LNCAP (cell line): ENCODE measurements around the gene EPAS1.

ENCODE experiments used
- TF ChIP-seq, protein P1 (sequence below): fragments of 450-650 bp; IDR thresholded peaks from 2 replicates; pipeline ENCODE4 v1.5.1; 2017; ENCODE audit warnings: mild to moderate bottlenecking

Gene EPAS1

GRCh38 chr2:46273919-46274318 lies 23.3 kb upstream of the EPAS1 start:
- TF ChIP-seq, protein P1, sequence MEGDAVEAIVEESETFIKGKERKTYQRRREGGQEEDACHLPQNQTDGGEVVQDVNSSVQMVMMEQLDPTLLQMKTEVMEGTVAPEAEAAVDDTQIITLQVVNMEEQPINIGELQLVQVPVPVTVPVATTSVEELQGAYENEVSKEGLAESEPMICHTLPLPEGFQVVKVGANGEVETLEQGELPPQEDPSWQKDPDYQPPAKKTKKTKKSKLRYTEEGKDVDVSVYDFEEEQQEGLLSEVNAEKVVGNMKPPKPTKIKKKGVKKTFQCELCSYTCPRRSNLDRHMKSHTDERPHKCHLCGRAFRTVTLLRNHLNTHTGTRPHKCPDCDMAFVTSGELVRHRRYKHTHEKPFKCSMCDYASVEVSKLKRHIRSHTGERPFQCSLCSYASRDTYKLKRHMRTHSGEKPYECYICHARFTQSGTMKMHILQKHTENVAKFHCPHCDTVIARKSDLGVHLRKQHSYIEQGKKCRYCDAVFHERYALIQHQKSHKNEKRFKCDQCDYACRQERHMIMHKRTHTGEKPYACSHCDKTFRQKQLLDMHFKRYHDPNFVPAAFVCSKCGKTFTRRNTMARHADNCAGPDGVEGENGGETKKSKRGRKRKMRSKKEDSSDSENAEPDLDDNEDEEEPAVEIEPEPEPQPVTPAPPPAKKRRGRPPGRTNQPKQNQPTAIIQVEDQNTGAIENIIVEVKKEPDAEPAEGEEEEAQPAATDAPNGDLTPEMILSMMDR, result no peak

DNA sequence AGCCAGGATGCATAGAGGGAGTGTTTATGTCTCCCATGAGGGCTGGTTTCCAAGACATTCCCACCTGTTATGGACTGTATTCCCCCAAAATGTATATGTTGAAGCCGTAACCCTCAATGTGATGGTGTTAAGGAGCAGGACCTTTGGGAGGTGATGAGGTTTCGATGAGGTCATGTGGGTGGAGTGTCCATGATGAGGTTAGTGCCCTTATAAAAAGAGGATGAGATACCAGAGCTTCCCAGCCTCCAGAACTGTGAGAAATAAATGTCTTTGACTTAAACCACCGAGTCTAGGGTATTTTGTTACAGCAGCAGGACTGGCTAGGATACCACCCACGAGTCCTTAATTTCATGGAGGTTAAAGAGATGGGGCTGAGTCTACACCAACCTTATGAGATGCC lies 22.6 kb upstream of the EPAS1 start:
- TF ChIP-seq, protein P1, result no peak

DNA sequence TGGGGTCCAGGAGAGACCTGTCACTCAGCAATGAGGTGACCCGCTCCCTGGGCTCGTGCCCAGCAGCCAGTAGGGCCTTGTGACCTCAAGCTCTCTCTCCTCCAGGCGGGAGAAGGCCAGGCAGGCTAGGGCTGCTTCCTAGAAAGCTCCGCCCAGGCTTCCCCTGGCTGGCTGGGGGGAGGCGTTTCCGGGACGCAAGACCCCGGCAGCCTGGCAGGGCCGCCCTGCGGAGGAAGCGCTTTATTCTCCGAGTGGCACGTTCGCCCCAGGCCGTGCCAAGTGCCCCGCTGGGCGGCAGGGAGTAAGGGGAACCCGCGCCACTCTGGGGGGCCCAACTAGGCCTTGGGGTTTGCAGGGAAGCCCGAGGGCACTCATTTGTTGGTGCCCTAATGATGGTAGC lies 21.2 kb upstream of the EPAS1 start:
- TF ChIP-seq, protein P1, result no peak

- TF ChIP-seq, protein P1, result no peak
Measured at GRCh38 chr2:46276642-46277041, 20.6 kb upstream of the EPAS1 start.

DNA sequence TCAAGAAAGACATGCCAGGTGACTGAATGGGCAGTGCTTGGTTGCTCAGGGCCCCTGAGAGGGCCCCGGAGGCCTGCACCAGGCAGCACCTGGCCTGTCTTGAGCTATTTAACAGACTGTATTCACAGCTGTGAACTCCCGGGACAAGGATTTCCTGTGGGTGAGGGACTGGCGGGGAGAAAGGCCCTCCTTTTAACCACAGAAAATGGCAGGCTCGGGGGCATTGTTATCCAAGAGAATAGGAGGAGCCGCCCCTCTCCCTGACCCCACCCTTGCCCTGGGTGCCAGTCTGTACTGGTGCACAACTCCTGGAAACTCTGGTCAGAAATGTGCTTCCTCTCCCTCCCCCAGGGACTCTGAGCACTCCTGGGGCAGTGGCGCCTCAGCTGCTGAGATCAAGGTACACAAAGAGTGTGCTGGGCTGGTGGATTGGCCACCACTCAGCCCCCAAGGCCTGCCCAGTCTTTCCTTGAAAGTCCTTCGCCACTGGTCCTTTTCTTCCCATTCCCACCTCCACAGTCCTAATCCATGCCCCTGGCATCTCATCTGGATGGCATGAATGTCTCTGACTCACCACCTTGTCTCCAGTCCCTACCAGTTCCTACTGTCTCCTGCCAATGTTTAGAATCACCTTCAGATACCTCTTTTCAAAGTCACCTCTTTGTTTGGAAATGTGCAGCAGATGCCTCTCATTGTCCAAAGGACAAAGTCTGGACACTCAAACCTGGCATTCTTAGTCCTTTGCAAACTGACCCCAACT lies 19.6 kb upstream of the EPAS1 start:
- TF ChIP-seq, protein P1, result no peak

GRCh38 chr2:46278952-46279351 lies 18.3 kb upstream of the EPAS1 start:
- TF ChIP-seq, protein P1, result no peak

- TF ChIP-seq, protein P1, result no peak
Measured at GRCh38 chr2:46281939-46282338, 15.3 kb upstream of the EPAS1 start.

GRCh38 chr2:46283693-46284092 lies 13.5 kb upstream of the EPAS1 start:
- TF ChIP-seq, protein P1, result no peak
